C4-2B (cell line): ENCODE results near the gene USE1.

Experiments
- H3K27ac ChIP-seq: fragments of 450-650 bp; 2 replicates; pipeline ENCODE4 v1.5.1; 2017
- CTCF ChIP-seq: fragments of 450-650 bp; conservative IDR thresholded peaks from 2 replicates; pipeline ENCODE4 v1.5.1; 2017; ENCODE audit warnings: mild to moderate bottlenecking
- ZFX ChIP-seq: fragments of 450-650 bp; IDR thresholded peaks from 2 replicates; pipeline ENCODE4 v1.6.1; 2017

USE1 gene

GRCh38 chr19:17232258-17232657 is 17.1 kb downstream of the USE1 start:
- no peak for TF ChIP-seq CTCF
- TF ChIP-seq ZFX, result no peak
- H3K27ac ChIP-seq, result no peak overlapping the region

- no peak for TF ChIP-seq ZFX
- no peak for TF ChIP-seq CTCF
- H3K27ac ChIP-seq, result peak overlapping the region; percentile 70
Observed at GRCh38 chr19:17234911-17235299, 19.7 kb downstream of the USE1 start.

DNA sequence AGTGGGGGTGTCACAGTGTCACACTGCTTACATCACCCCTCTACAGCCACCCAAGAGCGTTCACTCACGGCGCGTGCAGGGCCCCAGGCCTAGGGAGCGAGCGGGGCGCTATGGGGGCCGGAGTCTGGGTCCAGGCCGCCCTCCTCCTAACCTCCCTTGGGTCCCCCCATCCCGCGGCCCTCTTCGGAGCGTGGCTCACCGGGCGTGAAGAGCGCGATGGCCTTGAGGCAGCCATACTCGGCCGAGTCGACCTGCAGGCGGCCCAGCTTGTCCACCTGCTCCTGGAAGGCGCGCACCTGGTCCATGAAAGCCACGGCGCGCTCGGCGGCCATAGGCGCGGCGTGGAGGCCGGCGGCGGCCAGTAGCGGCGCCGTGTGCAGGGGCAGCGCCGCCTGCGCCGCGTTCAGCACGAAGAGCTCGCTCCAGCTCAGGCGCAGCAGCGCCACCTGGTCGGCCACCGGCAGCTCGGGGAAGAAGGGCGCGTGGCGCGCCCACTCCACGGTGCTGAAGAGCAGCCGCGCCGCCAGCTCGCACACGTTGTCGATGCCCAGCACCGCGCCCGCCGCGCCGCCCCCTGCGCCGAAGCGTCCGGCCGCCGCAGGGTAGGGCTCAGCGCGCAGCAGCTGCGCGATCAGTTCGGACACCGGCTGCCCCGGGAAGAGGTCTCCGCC is 20.3 kb downstream of the USE1 start:
- H3K27ac ChIP-seq, result peak overlapping the region; percentile 70
- TF ChIP-seq ZFX, result peak; percentile 51; the same call in 1 of the 2 replicates
- no peak for TF ChIP-seq CTCF

- peak overlapping the region; percentile 70 for H3K27ac ChIP-seq
- no peak for TF ChIP-seq CTCF
- no peak for TF ChIP-seq ZFX
Observed at GRCh38 chr19:17235971-17236777, 21.0 kb downstream of the USE1 start.

- peak overlapping the region; percentile 70 for H3K27ac ChIP-seq
- TF ChIP-seq ZFX, result no peak
- TF ChIP-seq CTCF, result no peak
Observed at GRCh38 chr19:17236811-17237543, 21.8 kb downstream of the USE1 start.

- H3K27ac ChIP-seq, result no peak overlapping the region
- TF ChIP-seq ZFX (no peak), CTCF (no peak)
Observed at GRCh38 chr19:17237747-17238706, 22.9 kb downstream of the USE1 start.
